HEK293T (cell line): ENCODE data around the gene SFXN1.

Experiments
- CTCF ChIA-PET: fragments of 350-600 bp; formaldehyde crosslinking; extraction: SDS; loops from one replicate; lab custom pipeline; 2021; ENCODE audit warnings: antibody characterized with exemption, inconsistent platforms; lab: Yijun Ruan, JAX
- POLR2A ChIA-PET: fragments of 350-600 bp; formaldehyde crosslinking; extraction: SDS; loops from one replicate; lab custom pipeline; 2020; ENCODE audit warnings: antibody characterized with exemption, inconsistent platforms; lab: Yijun Ruan, JAX
- DNase-seq: peaks from one replicate; pipeline ENCODE4 v3.0.0; 2012; ENCODE audit warnings: mixed read lengths; ENCODE audit errors: extremely low spot score
- ARNT ChIP-seq: fragments of 450-650 bp; IDR thresholded peaks from 2 replicates; pipeline ENCODE4 v1.6.1; 2017; ENCODE audit warnings: mild to moderate bottlenecking
- BHLHE40 ChIP-seq: fragments of 450-650 bp; IDR thresholded peaks from 2 replicates; pipeline ENCODE4 v1.6.1; 2016; ENCODE audit warnings: mild to moderate bottlenecking, moderate library complexity, borderline replicate concordance
- CTBP1 ChIP-seq: fragments of 450-650 bp; IDR thresholded peaks from 2 replicates; pipeline ENCODE4 v1.6.1; 2016; ENCODE audit warnings: borderline replicate concordance
- ELF4 ChIP-seq: fragments of 450-650 bp; IDR thresholded peaks from 2 replicates; pipeline ENCODE4 v1.6.1; 2017; ENCODE audit warnings: antibody characterized with exemption
- FOXA1 ChIP-seq: fragments of 450-650 bp; IDR thresholded peaks from 2 replicates; pipeline ENCODE4 v1.6.1; 2016; ENCODE audit warnings: mild to moderate bottlenecking
- FOXK2 ChIP-seq: fragments of 450-650 bp; IDR thresholded peaks from 2 replicates; pipeline ENCODE4 v1.6.1; 2016; ENCODE audit warnings: mild to moderate bottlenecking
- FOXM1 ChIP-seq: fragments of 450-650 bp; IDR thresholded peaks from 2 replicates; pipeline ENCODE4 v1.6.1; 2017; ENCODE audit warnings: mild to moderate bottlenecking, borderline replicate concordance
- HDGF ChIP-seq: fragments of 450-650 bp; IDR thresholded peaks from 2 replicates; pipeline ENCODE4 v1.6.1; 2017; ENCODE audit warnings: antibody characterized with exemption, borderline replicate concordance
- L3MBTL2 ChIP-seq: fragments of 450-650 bp; conservative IDR thresholded peaks from 2 replicates; pipeline ENCODE4 v1.6.1; 2016; ENCODE audit warnings: mild to moderate bottlenecking
- LEF1 ChIP-seq: fragments of 450-650 bp; IDR thresholded peaks from 2 replicates; pipeline ENCODE4 v1.6.1; 2017; ENCODE audit warnings: mild to moderate bottlenecking, borderline replicate concordance
- NFRKB ChIP-seq: fragments of 450-650 bp; IDR thresholded peaks from 2 replicates; pipeline ENCODE4 v1.6.1; 2016; ENCODE audit warnings: mild to moderate bottlenecking, moderate library complexity
- SP1 ChIP-seq: fragments of 450-650 bp; IDR thresholded peaks from 2 replicates; pipeline ENCODE4 v1.6.1; 2017
- SUZ12 ChIP-seq: fragments of 450-650 bp; IDR thresholded peaks from 2 replicates; pipeline ENCODE4 v1.6.1; 2016; ENCODE audit warnings: mild to moderate bottlenecking
- TARDBP ChIP-seq: fragments of 450-650 bp; IDR thresholded peaks from 2 replicates; pipeline ENCODE4 v1.6.1; 2016
- ZNF384 ChIP-seq: fragments of 450-650 bp; IDR thresholded peaks from 2 replicates; pipeline ENCODE4 v1.6.1; 2016
- TF ChIP-seq, protein P1 (sequence below): fragments of 450-650 bp; IDR thresholded peaks from 2 replicates; pipeline ENCODE4 v1.6.1; 2016

The SFXN1 gene

DNA sequence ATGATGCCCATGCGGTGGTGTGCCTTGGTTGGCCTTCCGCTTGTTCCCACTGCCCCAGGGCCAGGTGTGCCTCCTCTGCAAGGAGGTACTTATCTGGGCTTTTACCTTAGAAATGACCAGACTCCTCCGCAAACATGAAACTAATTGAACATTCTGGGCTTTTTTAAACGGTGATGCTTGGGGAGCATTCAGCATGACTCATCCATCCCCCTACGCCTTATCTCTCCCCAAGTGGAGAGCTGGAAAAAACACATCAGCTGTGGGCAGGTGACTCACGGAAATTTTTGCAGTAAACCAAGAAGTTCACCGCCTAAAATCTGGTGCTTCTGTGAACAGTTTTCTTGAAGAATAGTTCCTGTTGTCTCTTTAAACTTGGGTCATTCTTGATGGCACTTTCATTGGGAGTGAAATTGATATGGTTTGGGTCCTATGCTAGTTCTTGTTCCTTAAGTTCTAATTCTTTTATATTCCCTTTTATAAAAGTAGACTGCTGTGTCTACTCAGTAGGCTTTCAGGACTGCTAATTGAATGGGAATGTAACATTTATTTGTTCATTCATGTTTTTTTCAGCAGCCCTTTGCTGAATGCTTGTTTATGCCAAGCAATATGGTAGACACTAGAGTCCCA, 39.6 kb downstream of the SFXN1 start:
- CTCF ChIA-PET, result no interaction called here
- DNase-seq, result no peak
- POLR2A ChIA-PET, result no interaction called here
- TF ChIP-seq L3MBTL2 (no peak), TARDBP (no peak), FOXK2 (no peak), NFRKB (no peak), ZNF384 (no peak), SUZ12 (no peak)
- TF ChIP-seq, protein P1, sequence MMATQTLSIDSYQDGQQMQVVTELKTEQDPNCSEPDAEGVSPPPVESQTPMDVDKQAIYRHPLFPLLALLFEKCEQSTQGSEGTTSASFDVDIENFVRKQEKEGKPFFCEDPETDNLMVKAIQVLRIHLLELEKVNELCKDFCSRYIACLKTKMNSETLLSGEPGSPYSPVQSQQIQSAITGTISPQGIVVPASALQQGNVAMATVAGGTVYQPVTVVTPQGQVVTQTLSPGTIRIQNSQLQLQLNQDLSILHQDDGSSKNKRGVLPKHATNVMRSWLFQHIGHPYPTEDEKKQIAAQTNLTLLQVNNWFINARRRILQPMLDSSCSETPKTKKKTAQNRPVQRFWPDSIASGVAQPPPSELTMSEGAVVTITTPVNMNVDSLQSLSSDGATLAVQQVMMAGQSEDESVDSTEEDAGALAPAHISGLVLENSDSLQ, result no peak

DNA sequence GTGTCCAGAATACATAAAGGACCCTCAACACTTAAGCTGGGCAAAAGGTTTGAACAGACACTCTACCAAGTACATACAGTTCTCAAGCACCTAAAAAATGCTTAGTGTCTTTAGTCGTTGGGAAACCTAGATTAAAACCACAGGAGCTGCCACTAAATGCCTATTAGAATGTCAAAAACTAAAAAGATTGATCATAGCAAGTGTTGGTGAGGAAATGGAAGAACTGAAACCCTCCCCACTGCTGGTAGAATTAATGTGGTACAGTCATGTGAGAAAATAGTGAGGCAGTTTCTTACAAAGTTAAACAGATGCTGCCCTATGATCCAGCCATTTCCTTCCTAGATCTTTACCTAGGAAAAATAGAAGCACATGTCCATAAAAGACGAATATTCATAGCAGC, 40.6 kb downstream of the SFXN1 start:
- TF ChIP-seq CTBP1 (no peak), LEF1 (no peak), ZNF384 (no peak), FOXM1 (no peak), ELF4 (no peak), ARNT (no peak), L3MBTL2 (no peak), BHLHE40 (no peak), HDGF (no peak), NFRKB (no peak), FOXA1 (no peak), SUZ12 (no peak), SP1 (no peak), TARDBP (no peak), FOXK2 (no peak)
- TF ChIP-seq, protein P1, result no peak
- ChIA-PET POLR2A (no interaction called here), CTCF (no interaction called here)
- DNase-seq, result no peak

DNA sequence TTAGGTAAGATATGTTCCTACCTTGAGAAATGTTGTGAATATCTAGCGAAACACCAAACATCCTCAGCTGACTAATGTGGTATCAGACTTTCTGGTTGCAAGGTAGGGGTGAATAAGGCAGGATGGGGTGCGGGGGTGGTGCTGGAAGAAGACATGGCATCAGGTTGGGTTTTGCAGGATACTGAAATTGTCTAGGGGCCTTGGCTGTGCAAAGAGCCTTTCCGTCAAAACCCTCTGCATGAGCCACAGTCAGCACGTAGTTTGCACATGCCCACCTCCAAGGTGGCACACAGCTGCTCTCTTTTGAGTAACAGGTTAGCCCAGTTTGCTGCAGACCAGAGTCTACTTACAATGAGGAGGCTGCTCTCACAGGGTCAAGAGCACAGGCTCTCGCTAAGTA, 42.0 kb downstream of the SFXN1 start:
- no peak for TF ChIP-seq CTBP1
- ChIA-PET CTCF (interaction anchor here (0.6 to 0.7 kb wide), 2 partner anchors 9 to 323 kb away, joined by 3 to 6 read pairs; no protein-coding TSS in a partner anchor), POLR2A (no interaction called here)
- DNase-seq, result no peak

DNA sequence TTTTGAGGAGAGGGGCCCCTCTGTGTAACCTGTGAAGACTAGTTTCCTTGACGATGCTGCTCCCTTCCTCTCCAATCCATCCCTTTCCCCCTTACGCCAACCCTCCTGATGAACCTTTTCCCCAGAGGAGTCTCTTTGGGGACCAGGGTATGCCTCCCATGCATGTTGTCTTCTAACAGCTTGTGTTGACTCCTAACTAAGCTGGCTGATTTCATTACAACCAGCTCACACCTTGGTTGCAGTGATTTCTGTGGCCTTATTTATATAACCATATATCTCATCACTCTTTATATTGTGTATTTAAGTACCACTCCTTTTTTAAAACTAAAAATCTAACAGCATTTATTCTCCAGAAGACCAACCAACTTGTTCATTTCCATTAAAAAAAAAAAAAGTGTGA, 42.5 kb downstream of the SFXN1 start:
- TF ChIP-seq BHLHE40 (no peak), FOXK2 (no peak), ARNT (no peak), CTBP1 (no peak), TARDBP (no peak), FOXM1 (no peak), FOXA1 (no peak), ELF4 (no peak), L3MBTL2 (no peak), SP1 (no peak), LEF1 (no peak)
- TF ChIP-seq, protein P1, result no peak
- CTCF ChIA-PET, result no interaction called here
- POLR2A ChIA-PET, result no interaction called here
- no peak for DNase-seq

DNA sequence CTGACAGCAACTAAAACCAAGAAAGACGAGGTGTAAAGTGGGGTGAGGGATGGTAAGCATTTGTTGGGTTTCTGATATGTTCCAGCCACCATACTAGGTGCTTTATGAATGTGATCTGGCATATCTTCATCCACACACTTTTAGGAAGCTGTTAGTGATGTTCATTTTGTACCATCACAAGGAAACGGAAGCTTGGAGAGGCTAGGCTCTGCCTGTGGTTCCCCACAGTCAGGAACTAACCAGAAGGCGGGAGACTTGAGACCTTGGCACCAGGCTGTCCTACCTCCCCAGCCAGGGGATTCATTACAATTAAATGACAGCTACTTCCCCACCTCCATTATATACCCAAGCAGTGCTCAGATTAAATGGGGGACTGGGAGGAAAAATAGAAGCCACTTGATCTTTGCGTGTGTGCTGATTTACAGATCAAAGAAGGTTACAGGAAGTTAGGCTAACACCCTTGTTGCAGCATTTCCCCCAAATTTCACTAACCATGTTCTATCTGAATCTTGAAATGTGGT, 43.0 kb downstream of the SFXN1 start:
- ChIA-PET CTCF (no interaction called here), POLR2A (no interaction called here)
- no peak for DNase-seq
- TF ChIP-seq SP1, result no peak
- TF ChIP-seq TARDBP, result no peak
- TF ChIP-seq LEF1, result no peak
- TF ChIP-seq HDGF, result no peak
- TF ChIP-seq L3MBTL2, result no peak
- TF ChIP-seq ARNT, result no peak
- TF ChIP-seq ZNF384, result no peak
- TF ChIP-seq FOXK2, result no peak
- TF ChIP-seq FOXA1, result no peak
- no peak for TF ChIP-seq NFRKB
- TF ChIP-seq BHLHE40, result no peak
- TF ChIP-seq, protein P1, result no peak
- no peak for TF ChIP-seq CTBP1

DNA sequence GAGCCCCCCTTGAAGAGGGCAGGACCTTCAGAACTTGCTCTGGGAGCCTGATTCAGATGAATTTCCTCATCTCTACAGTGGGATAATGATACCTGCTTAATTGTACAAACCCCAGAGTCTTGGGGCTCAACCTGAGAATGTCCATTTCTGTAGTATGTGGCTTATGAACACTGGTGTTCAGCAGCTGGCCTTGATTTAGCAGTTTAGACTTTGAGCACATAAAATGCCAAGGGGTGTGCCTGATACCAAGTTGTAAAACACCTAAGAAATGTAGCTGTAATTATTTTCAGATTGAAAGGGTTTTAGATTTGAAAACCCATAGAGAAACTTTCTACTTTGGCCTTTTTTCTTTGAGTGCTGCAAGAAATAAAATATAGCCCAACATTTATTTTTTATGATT, 44.9 kb downstream of the SFXN1 start:
- no peak for TF ChIP-seq HDGF
- TF ChIP-seq, protein P1, result no peak
- no peak for TF ChIP-seq NFRKB
- no peak for TF ChIP-seq TARDBP
- TF ChIP-seq FOXK2, result no peak
- CTCF ChIA-PET, result no interaction called here
- DNase-seq, result no peak
- POLR2A ChIA-PET, result no interaction called here
